GM19438 (cell line): ENCODE data around the gene SLC23A1.
A peak's percentile ranks its signal among the peaks of the same experiment; 100 is the strongest.

Experiments used
- ATAC-seq: cut with Tn5 transposase; IDR thresholded peaks from one replicate; pipeline ENCODE4 v1.9.1; 2021; ENCODE audit warnings: low read depth; ENCODE audit not compliant: unreplicated experiment

Gene SLC23A1

GRCh38 chr5:139408191-139408590 is 25.1 kb upstream of the SLC23A1 start:
- no peak for ATAC-seq

GRCh38 chr5:139407517-139407916 is 24.4 kb upstream of the SLC23A1 start:
- no peak for ATAC-seq

GRCh38 chr5:139406963-139407362 is 23.9 kb upstream of the SLC23A1 start:
- no peak for ATAC-seq

- no peak for ATAC-seq
These were observed 21.4 kb upstream of the SLC23A1 start for GRCh38 chr5:139404484-139404840.

GRCh38 chr5:139403787-139404483 is 20.8 kb upstream of the SLC23A1 start, which contains the start of gene SPATA24:
SPATA24 (minus strand) TSS chr5:139404089; CDS start chr5:139404060, 29 bp downstream.
- peak; percentile 91 for ATAC-seq

- ATAC-seq = no peak
These were observed 20.3 kb upstream of the SLC23A1 start for GRCh38 chr5:139403418-139403786.

- no peak for ATAC-seq
These were observed 19.6 kb upstream of the SLC23A1 start for GRCh38 chr5:139402561-139403158.

GRCh38 chr5:139401546-139401945 is 18.4 kb upstream of the SLC23A1 start:
- no peak for ATAC-seq

GRCh38 chr5:139399501-139400121 is 16.5 kb upstream of the SLC23A1 start:
- ATAC-seq = no peak

- ATAC-seq = no peak
These were observed 14.8 kb upstream of the SLC23A1 start for GRCh38 chr5:139397921-139398320.

GRCh38 chr5:139396691-139397090 is 13.6 kb upstream of the SLC23A1 start:
- ATAC-seq = no peak

GRCh38 chr5:139395844-139396640 is 12.9 kb upstream of the SLC23A1 start:
- ATAC-seq = no peak

- no peak for ATAC-seq
These were observed 11.8 kb upstream of the SLC23A1 start, which contains the start of gene PROB1 for GRCh38 chr5:139394654-139395566. PROB1 (minus strand) TSS chr5:139395104; CDS start chr5:139395081, 23 bp downstream.

GRCh38 chr5:139394123-139394653 is 11.1 kb upstream of the SLC23A1 start:
- ATAC-seq = no peak

GRCh38 chr5:139393497-139394122 is 10.5 kb upstream of the SLC23A1 start:
- no peak for ATAC-seq

GRCh38 chr5:139392678-139393496 is 9.8 kb upstream of the SLC23A1 start:
- peak; percentile 36 for ATAC-seq

- no peak for ATAC-seq
These were observed 9.2 kb upstream of the SLC23A1 start for GRCh38 chr5:139392324-139392677.

GRCh38 chr5:139391570-139392323 is 8.7 kb upstream of the SLC23A1 start:
- ATAC-seq = no peak
